Measurements from ENCODE around the gene SLX4. TPM values are rescaled to one million over a fixed set of nuclear protein-coding genes. Genes with fewer than 3 reads are reported as not detected.

SLX4 gene
- total and polyA plus RNA-seq, 2 experiments from 2014 or later = 1.9 to 2.3 TPM

DNA sequence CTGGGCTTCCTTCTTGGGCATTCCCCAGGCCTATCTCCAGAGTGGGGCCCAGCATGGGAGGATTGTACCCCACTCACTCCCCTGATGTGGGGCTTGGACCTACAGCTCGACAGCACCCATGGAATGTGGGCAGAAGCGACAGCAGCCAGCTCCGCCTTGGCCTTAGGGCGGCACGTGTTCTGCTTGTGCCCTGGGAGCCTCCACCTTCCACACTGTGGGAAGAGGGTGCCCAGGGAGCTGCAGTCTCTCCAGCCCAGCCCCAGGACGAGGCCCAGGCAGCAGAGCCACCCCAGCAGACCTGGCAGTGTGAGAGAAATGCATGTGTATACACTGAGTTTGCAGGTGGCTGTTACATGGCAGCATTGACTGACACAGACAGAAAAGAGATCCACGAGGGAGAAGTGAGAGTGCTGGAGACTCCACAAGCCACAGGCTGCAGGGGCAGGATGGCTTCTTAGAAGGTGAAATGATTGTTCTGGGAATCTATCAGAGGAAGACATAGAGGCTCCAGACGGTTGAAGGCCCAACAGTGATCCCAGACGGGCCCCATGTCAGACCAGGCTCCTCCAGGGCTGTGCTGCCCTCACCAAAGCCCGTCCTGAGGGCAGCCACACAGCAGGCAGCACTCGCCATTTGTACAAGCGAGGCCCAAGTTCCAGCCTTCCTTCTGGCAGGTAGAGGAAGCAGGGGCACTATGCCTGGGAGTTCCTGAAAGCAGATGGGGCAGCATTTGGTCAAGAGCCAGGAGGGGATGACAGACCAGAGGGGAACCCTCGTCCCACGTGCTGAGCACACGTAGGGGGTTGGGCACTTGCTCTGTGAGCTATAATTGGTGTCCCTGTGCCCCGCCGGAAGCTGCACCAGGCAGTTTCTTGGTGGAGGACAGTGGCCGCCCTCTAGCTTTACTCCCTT is 40.3 kb upstream of the SLX4 start:
- Histone ChIP-seq H3K27me3 (replicated peaks; ENCODE audit: insufficient read depth) (no peaks in the 10 kb centered on the region), H3K9me3 (ENCODE audit: low read depth) (no peaks in the 10 kb centered on the region), H3F3A (ENCODE audit: insufficient read depth) (no peaks in the 10 kb centered on the region), H3K9ac (no peak overlapping the region), H3K27ac (no peak overlapping the region), H3K4me2 (ENCODE audit: unreplicated experiment) (no peak overlapping the region), H3K9me2 (ENCODE audit: insufficient read depth) (no peaks in the 10 kb centered on the region), H4K20me1 (ENCODE audit: insufficient read depth) (no peaks in the 10 kb centered on the region), H3K79me2 (ENCODE audit: insufficient read depth) (no peaks in the 10 kb centered on the region), H3K4me1 (ENCODE audit: insufficient read depth) (no peaks in the 10 kb centered on the region), H2AFZ (no peak overlapping the region), H3K4me3 (no peak overlapping the region), H3K36me3 (ENCODE audit: low read depth) (no peaks in the 10 kb centered on the region)
- DNase-seq = no peak
- in situ Hi-C loops (cut with MboI) = no loop called here
- 75 to 76% methylated on average over 18 of the region's 18 CpGs for WGBS, 2 experiments (ENCODE audit: low coverage in 1 of 2, low lambda C conversion rate in 2 of 2, missing lambda C conversion rate in 2 of 2)
- TF ChIP-seq EZH2phosphoT487 (IDR thresholded peaks at IDR 0.05; ENCODE audit: insufficient read depth, low read depth) = no peak
- no peak for TF ChIP-seq EZH2 (IDR thresholded peaks at IDR 0.05; ENCODE audit: insufficient read depth, poor library complexity, severe bottlenecking)

DNA sequence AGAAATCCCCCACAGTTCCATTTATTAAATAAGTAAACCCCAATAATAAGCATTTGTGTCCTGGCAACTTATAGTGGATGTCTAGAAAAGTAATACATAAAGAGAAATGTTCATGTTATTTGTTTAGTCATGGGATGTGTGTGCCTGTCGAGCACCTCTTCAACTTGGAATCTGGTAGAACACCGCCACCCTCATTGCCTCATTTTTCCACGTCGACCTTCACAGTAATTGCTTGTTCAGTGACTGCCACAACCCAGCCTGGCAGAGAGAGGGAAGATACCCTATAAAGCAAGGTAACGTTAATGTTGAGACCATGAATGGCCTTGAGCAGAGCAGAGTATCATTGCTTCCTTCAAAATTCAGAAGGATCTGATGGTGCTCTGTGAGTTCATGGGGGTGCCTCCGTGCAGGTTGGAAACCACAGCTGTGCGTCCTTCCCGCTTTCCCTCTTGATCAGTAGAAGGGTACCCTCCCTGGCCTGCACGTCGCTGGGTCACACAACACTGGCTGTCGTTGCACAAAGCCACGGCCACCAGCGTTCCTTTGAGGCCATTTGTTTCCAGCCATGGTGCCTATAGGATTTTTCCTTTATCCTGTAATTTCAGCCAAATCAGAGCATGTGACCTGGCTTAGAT is 39.3 kb upstream of the SLX4 start:
- TF ChIP-seq EZH2phosphoT487 (IDR thresholded peaks at IDR 0.05; ENCODE audit: insufficient read depth, low read depth) (no peak), EZH2 (IDR thresholded peaks at IDR 0.05; ENCODE audit: insufficient read depth, poor library complexity, severe bottlenecking) (no peak)
- H3K4me3 ChIP-seq = no peak overlapping the region
- H3F3A ChIP-seq (ENCODE audit: insufficient read depth) = no peaks in the 10 kb centered on the region
- no peaks in the 10 kb centered on the region for H3K9me2 ChIP-seq (ENCODE audit: insufficient read depth)
- H3K4me2 ChIP-seq (ENCODE audit: unreplicated experiment) = no peak overlapping the region
- no peak overlapping the region for H2AFZ ChIP-seq
- H3K79me2 ChIP-seq (ENCODE audit: insufficient read depth) = no peaks in the 10 kb centered on the region
- H3K36me3 ChIP-seq (ENCODE audit: low read depth) = no peaks in the 10 kb centered on the region
- no peak for DNase-seq
- in situ Hi-C loops (cut with MboI) = no loop called here
- H3K9ac ChIP-seq = no peak overlapping the region
- H4K20me1 ChIP-seq (ENCODE audit: insufficient read depth) = no peaks in the 10 kb centered on the region
- WGBS, 2 experiments (ENCODE audit: low coverage in 1 of 2, low lambda C conversion rate in 2 of 2, missing lambda C conversion rate in 2 of 2) = 90 to 95% methylated on average over 13 of the region's 13 CpGs
- no peaks in the 10 kb centered on the region for H3K4me1 ChIP-seq (ENCODE audit: insufficient read depth)
- no peaks in the 10 kb centered on the region for H3K27me3 ChIP-seq (replicated peaks; ENCODE audit: insufficient read depth)
- no peak overlapping the region for H3K27ac ChIP-seq
- no peaks in the 10 kb centered on the region for H3K9me3 ChIP-seq (ENCODE audit: low read depth)

DNA sequence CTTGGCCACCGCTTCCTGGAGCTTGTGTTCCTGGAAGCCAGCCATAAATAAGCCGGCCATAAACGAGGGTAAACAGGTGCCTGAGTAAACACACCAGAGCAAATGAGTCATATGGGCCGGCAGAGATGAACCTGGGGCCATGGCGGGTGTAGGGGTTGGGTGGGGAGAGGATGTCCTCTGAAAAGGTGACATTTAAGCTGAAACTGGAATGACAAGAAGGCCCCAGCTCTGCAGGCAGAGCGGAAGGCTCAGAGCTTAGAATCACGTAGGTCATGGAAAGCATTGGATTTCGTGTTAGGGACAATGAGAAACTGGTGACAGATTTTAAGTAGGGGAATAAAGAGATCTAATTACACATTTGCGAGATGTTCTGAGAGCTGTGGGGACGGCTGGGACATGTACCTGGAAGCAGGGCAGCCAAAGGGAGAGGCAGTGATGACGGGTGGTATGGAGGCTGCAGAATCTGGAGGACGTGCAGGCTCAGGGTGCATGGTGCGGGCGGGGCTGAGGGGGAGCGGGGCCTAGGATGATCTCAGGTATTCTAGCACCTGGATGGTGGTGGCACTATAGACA is 35.0 kb upstream of the SLX4 start:
- Histone ChIP-seq H4K20me1 (ENCODE audit: insufficient read depth) (no peaks in the 10 kb centered on the region), H3K27ac (no peak overlapping the region), H3K27me3 (replicated peaks; ENCODE audit: insufficient read depth) (no peaks in the 10 kb centered on the region), H3K4me2 (ENCODE audit: unreplicated experiment) (no peak overlapping the region), H3F3A (ENCODE audit: insufficient read depth) (no peaks in the 10 kb centered on the region), H3K9me2 (ENCODE audit: insufficient read depth) (no peaks in the 10 kb centered on the region), H3K36me3 (ENCODE audit: low read depth) (no peaks in the 10 kb centered on the region), H2AFZ (no peak overlapping the region), H3K4me3 (no peak overlapping the region), H3K9me3 (ENCODE audit: low read depth) (no peaks in the 10 kb centered on the region), H3K79me2 (ENCODE audit: insufficient read depth) (no peaks in the 10 kb centered on the region), H3K4me1 (ENCODE audit: insufficient read depth) (no peaks in the 10 kb centered on the region), H3K9ac (no peak overlapping the region)
- in situ Hi-C loops (cut with MboI) = no loop called here
- no peak for TF ChIP-seq EZH2phosphoT487 (IDR thresholded peaks at IDR 0.05; ENCODE audit: insufficient read depth, low read depth)
- no peak for TF ChIP-seq EZH2 (IDR thresholded peaks at IDR 0.05; ENCODE audit: insufficient read depth, poor library complexity, severe bottlenecking)
- no peak for DNase-seq
- WGBS, 2 experiments (ENCODE audit: low coverage in 1 of 2, low lambda C conversion rate in 2 of 2, missing lambda C conversion rate in 2 of 2) = 73 to 86% methylated on average over 14 to 15 of the region's 15 CpGs

DNA sequence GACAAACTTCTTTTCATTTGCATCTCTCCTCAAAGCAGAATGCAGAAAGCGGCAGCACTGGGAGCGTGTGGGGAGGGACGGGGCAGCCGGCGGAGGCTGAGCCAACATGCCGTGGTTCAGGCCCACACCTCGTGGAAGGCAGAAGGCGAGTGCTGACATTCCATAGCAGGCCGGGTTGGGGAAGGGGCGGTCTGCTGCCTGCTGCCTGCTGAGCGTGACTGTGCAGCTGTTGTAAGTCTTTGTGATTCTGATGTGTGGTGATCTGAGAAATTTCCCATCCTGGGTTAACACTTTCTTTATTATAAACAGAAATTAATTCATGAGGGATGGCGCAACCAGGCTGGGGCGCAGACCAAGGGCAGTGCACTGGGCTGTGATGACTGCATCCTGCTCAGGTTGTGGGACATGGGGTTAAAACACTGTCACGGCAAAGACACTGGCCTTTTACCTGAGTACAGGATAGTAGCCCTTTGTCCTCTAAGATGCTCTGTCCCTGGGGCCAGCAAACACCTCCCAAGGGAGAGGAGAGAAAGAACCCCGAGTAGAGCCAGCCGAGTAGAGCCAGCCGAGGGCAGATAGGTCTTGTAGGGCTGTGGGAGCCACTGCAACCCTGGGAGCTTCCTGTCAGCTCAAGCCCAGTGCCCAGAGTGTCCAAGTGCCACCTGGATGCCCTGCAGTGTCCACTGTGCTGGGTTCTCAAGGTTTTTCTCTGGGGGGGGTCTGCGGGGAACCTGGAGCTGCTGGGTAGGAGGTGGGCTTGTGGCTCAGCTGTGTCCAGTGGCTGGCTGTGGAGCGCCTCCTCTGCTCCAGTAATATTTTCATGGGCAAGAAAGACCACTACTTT is 34.3 kb upstream of the SLX4 start:
- in situ Hi-C loops (cut with MboI) = no loop called here
- Histone ChIP-seq H3K9ac (no peak overlapping the region), H3K9me3 (ENCODE audit: low read depth) (no peaks in the 10 kb centered on the region), H3K27ac (no peak overlapping the region), H3K36me3 (ENCODE audit: low read depth) (no peaks in the 10 kb centered on the region), H3F3A (ENCODE audit: insufficient read depth) (no peaks in the 10 kb centered on the region), H3K4me1 (ENCODE audit: insufficient read depth) (no peaks in the 10 kb centered on the region), H3K79me2 (ENCODE audit: insufficient read depth) (no peaks in the 10 kb centered on the region), H4K20me1 (ENCODE audit: insufficient read depth) (no peaks in the 10 kb centered on the region), H3K4me3 (no peak overlapping the region), H2AFZ (no peak overlapping the region), H3K4me2 (ENCODE audit: unreplicated experiment) (no peak overlapping the region), H3K27me3 (replicated peaks; ENCODE audit: insufficient read depth) (no peaks in the 10 kb centered on the region), H3K9me2 (ENCODE audit: insufficient read depth) (no peaks in the 10 kb centered on the region)
- 85% methylated on average over 18 to 19 of the region's 19 CpGs for WGBS, 2 experiments (ENCODE audit: low coverage in 1 of 2, low lambda C conversion rate in 2 of 2, missing lambda C conversion rate in 2 of 2)
- DNase-seq = no peak
- no peak for TF ChIP-seq EZH2 (IDR thresholded peaks at IDR 0.05; ENCODE audit: insufficient read depth, poor library complexity, severe bottlenecking)
- TF ChIP-seq EZH2phosphoT487 (IDR thresholded peaks at IDR 0.05; ENCODE audit: insufficient read depth, low read depth) = no peak

Data from GM23248 (cell line).